DMS153 treated with DMSO at 0.1 percent for 48 hours (cell line): ENCODE data around the gene CSAD.
"Not testable (repeated sequence)": the region's sequence is repeated elsewhere in the genome, so short reads cannot be mapped to it uniquely, and the experiment has no call there.

ENCODE experiments used
- DNase-seq: peaks from one replicate; lab custom pipeline; 2025; ENCODE audit not compliant: unreplicated experiment; lab: John Stamatoyannopoulos, UW

CSAD gene

DNA sequence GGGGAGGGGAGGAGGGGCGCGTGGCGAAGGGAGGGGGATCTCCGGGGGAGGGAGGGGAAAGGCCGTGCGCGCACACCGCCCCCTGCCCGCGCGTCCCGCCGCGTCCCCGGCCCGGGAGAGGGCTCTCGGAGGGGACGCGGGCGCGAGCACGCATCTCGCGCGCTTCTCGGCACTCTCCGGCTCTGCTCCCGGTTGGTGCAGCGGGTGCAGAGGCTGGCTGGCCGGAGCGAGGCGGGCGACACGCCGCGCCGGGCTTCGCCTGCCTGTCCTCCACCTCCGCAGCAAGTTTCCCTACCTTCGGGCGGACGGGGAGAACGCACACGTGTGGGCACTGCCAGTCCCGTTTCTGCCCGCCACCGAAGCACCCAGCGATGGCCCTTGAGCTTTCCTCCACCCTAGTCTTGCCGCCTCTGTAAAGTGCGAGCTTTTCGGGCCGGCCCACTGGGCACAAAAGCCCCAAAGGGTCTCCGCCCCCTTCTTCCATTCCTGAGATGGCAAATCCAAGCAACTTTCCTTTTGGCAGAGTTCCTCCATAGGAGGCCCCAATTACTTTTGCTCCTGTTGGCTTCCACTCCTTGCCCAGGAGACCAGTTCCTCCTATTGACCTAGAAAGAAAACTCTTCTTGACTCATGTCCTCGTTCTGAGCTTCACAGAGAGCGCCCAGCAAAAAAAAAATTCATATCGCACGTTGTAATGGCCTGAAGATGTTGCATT, 363 bp upstream of the CSAD start:
- DNase-seq, result peak; percentile 36

DNA sequence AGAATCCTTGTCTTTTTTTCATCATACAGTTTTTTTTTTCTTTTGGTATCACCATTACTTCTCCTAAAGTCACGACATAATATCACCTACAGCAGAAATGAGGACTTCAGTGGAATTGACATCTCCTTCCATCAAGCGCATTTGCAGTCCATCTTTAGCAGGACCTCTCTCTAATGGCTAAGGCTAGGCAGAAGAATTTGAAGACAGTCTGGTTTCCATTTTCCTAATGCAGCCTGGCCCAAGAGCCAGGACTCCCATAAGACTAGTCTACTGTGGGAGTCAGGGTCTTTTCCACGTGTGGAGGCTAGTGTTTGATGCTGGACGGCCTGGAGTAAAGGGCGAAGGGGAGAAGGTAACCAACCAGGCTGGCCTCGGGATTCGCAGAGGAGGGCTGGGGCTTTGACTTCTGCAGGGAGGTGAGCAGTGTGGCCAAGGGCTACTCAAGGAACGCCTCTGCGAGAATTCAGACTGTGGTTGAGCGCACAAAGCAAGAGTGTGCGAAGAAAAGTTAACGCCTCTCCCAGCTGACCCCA, 972 bp downstream of the CSAD start:
- DNase-seq, result no peak

DNA sequence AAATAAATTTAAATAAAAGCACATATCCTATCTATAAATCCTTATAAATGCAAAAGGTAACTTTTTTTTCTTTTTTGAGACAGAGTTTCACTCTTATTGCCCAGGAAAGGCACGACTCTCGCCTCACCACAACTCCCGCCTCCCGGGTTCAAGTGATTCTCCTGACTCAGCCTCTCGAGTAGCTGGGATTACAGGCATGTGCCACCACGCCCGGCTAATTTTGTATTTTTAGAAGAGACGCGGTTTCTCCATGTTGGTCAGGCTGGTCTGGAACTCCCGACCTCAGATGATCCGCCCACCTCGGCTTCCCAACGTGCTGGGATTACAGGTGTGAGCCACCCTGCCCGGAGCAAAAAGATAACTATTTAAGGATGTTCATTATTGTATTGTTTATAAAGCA, 1.9 kb downstream of the CSAD start:
- DNase-seq, result not testable (repeated sequence)

DNA sequence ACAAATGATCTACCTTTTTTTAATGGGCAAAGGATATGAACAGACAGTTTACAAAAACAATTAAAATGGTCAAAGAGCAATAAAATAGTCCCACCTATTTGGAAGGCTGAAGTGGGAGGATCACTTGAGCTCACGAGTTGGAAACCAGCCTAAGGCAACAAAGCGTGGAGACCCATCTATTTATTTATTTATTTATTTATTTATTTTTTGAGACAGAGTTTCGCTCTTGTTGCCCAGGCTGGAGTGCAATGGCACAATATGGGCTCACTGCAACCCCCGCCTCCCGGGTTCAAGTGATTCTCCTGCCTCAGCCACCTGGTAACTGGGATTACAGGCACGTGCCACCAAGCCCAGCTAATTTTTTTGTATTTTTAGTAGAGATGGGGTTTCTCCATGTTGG, 3.3 kb downstream of the CSAD start:
- DNase-seq, result peak; percentile 4

DNA sequence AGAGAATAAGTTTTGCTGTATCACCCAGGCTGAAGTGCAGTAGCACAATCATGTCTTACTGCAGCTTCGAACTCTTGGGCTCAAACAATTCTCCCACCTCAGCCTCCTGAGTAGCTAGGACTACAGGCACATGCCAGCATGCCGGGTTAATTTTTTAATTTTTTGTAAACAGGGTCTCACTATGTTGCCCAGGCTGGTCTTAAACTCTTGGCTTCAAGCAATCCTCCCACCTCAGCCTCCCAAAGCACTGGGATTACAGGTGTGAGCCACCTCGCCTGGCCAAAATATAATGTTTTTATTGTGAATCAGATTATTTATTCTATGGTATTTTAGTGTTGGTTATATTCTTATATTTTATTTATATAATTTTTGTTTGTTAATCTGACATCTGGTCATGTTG, 4.0 kb downstream of the CSAD start:
- no peak for DNase-seq

DNA sequence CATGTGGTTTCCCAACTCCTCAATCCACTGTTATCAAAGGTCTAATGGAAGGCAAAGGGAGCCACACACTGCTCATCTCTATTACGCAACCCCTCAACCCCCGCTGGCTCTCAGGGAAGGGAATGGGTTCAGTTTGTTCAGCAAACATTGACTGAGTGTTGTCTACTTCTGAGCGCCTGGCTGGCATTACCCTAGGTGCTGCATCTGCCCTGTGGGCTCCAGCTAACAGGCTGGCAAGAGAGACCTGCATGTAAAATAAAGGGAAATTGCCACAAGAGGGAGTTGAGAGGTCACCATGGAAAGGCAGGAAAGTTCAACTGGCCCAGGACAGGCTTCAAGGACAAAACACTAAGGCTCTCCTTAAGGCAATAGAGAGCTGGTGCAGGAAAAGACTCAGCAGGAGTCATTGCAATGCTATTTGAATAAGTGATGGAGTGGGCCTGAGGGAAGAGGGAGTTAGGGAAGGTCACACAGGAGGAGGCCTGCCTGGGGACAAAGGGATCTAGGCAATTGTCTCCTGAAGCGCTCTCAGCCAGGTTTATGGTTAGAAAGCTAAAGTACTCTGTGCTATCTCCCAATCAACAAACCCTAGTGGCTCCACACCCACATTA, 5.7 kb downstream of the CSAD start:
- DNase-seq, result peak; percentile 88

DNA sequence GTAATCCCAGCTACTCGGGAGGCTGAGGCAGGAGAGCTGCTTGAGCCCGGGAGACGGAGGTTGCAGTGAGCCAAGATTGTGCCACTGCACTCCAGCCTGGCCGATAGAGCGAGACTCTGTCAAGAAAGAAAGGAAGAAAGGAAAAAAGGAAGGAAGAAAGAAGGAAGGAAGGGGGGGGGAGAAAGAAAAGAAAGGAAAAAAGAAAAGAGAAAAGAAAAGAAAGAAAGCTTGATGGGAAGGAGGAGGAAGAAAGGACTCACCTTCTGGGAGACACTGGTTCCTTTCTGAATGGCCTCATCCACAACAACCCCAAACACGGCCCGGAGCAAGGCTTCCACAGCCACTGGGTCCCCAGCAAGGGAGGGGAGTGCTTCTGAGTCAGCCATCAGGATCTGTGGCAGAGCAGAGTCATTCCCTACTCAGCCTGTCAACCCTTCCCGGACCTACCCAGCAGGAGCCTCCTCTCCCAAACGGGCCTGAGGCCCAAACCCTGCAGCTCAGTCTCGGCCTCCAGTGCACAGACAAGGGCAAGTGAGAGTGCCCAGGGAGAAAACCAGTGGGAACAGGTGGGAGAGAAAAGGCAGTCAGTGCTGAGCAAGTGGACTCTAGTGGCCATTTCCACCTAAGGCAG, 7.5 kb downstream of the CSAD start:
- DNase-seq, result no peak

DNA sequence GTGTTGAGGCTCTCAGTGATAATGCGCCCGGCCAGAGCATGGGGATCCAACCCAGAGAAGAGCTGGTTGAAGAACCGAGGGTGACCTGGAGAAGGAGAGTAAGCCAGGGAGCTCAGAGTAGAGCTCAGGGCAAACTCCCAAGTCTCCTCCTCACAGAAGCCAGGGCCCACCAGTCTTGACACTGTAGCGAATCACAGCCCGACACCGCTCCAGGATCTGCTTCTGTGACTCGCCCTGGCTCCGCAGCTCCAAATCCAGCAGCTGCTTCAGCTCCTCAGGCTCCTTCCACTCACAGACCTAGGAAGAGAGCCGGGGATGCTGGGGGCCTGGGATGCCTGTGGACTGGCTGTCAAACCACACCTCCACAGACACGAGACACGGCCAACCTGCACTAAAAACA, 8.4 kb downstream of the CSAD start:
- no peak for DNase-seq

DNA sequence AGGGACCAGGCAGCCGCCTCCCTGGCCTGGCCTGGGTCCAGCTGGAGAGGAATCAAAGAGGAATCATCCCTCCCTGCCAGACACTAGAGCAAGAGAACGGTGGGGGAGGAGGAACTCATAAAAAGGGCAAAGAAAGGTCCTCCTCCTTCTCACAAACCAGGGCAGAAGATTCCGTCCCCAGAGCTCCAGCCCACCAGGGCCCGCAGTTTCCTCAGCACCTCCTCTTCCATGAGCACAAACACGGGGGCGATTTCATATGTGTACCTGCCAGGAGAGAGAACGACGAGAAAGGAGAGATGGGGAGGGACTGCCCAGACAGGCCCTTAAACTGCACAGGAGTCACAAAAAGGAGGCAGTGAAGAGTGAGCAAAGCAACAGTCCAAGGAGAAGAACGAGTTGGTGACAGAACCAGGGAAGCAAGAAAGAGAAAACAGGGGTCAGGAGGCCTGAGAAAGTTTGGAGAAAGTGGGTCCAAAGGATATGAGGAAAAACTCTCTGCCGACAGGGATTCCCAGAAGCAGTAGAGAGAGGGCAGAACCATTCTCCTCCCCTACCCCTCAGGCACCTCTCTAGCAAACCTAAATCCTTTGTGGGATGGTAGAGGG, 8.9 kb downstream of the CSAD start:
- DNase-seq, result peak; percentile 19

DNA sequence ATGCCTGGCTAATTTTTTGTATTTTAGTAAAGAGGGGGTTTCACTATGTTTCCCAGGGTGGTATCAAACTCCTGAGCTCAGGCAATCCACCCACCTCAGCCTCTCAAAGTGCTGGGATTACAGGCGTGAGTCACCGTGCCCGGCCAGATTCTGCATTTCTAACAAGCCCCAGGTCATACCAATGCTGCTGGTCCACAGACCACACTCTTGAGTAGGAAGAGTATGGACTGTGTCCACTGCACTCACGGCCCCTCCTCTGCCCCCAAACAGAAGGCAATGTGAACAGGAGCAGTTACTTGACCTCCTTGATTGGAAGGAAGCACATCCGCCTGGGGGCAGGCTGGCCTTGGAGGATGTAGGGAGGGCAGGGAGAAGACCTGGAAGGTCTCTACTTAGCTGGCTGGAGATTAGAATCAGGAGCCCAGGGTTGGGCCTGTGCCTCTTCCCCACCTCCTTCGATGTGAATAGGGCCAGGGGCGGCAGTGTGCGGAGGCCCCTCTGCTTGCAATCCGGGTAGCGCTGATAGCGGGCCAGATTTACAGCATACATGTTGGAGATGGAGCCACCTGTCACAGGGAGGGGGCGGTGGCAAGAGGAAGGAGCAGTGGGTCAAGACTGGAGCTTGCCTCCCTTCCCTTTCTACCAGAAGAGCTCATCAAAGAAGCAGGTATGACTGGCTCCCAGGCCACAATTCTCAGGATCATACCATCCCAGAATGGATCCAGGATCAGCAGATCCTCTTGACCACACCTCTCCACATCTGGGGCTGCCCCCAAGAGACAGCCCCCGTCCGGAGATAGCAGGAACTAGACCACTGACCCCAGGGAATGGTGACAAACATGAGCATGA, 9.6 kb downstream of the CSAD start:
- no peak for DNase-seq

DNA sequence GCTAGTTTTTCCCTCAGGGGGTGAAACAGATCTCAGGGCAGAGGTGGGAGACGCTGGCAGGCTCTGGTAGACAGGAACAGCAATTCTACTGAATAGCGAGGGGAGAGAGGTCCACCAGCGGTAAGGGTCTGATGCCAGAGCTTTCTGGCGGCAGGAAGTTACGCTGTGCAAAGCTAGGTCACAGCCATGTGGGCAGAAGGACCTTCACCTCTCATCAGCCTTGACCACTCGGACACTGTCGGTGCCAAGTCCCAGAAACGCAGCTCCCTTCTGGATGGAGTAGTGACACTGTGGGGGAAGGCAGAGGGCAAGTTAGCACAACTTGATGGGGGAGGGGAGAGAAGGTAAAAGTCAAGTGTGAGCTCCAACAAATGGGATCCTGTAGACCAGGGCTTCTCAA, 10.5 kb downstream of the CSAD start:
- DNase-seq, result no peak

DNA sequence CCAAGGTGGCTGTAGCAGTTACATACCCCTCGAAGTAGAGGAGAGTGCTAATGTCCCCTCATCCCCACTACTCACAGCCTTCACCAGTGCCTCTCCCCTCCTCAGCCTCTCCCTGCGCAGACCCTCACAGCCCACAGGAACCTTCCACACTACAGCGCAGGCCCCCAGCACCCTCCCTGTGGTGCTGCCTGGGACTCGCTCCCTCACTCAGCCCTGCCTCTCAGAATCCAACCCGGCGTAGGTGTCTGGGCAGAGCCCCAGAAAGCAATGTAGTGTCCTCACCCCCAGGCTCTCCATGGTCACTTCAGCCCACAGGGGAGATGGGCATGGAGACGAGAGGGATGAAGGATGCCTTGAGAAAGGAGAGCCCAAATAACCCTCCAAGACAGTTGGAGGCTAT, 11.1 kb downstream of the CSAD start:
- DNase-seq, result no peak

DNA sequence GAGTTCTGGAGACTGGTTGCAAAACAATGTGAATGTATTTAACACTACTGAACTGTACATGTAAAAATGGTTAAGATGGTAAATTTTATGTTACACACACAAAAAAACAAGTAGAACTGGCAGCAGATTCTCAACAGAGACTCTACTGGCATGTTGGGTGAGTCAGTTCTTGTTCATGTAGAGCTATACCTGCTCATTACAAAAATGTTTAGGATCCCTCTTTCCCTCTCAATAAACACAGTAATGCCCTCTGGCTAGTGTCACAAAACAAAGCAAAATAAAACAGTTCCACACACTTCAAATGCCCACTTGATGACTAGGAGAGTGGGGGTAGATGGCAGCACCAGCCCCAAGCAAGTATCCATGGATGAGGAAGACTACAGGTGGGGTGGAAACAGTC, 13.9 kb downstream of the CSAD start:
- no peak for DNase-seq

DNA sequence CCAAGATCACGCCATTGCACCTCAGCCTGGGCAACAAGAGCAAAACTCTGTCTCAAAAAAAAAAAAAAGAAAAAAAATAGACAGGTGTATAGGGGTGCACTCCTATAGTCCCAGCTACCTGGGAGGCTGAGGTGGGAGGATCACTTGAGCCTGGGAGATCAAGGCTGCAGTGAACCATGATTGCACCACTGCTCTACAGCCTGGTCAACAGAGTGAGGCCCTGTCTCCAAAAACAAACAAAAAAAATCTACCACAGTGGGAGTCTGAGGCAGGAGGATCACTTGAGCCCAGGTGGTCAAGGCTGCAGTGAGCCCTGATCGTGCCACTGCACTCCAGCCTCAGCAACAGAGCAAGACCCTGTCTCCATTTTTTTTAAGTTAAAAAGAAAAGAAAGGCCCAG, 17.7 kb downstream of the CSAD start:
- DNase-seq, result not testable (repeated sequence)

DNA sequence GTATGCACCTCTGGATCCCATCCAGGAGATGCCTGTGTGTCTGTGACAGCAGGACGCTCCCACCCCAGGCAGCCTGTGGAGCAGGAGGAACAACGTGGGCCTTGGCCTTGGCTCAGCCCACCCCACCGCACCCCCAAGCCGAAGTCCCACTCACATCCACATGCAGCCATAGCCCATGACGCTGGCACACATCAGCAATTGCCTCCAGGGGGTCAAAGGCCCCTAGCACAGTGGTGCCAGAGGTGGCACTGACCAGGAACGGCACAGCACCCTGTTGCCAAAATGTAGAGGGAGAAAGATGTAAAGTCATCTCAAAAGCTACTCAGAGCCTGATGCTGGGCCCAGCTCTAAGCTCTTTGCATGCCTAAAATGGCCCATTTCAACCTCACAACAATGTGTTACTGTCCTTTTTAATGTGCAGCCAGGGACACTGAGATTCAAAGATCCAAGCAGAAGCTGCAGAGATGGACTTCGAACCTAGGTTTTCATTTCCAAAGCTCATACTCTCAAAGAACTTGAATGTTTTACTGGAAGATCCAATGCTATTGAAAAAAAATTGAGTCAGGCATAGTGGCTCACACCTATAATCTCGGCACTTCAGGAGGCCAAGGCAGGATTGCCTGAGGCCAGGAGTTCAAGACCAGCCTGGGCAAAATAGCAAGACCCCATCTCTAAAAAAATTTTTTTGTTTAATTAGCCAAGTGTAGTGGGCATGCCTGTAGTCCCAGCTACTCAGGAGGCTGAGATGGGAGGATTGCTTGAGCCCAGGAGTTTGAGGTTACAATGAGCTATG, 19.4 kb downstream of the CSAD start:
- DNase-seq, result no peak

DNA sequence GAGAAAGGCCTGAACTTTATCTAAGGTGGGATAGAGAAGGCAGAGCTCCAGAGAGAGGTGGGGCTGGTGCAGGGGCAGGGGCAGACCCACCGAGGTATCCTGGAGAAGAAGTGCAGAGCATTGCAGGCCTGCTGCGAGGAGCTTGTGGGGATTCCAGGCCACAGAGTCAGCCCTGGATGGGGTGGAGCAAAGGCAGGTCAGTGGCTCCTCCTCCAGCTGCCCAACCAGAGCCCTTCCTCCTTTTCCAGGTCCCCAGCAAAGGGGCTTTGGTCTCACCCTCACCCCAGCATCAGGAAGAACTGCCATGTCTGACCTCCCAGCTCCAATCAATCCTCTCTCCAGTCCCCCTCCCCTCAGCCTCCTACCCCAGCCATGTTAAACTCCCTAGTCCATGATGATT, 20.1 kb downstream of the CSAD start:
- no peak for DNase-seq

DNA sequence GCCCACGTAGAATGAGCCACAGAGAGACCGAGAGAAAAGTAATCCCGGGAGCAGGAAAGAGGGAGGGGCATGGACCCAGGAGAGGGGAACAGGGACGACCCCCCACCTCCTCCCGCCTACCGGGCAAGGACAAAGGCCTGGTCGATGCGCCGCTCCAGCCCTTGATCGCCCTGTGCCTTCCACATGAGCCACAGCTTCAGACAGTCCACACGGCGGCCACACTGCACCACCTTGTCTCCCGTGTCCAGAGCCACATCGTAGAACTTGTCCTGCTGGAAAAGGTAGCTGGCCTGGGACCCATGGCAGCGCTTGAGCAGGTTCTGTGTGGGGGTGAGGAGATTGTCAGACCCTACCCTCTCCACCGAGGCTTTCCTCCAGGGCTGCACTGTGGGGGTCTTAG, 20.7 kb downstream of the CSAD start:
- no peak for DNase-seq

DNA sequence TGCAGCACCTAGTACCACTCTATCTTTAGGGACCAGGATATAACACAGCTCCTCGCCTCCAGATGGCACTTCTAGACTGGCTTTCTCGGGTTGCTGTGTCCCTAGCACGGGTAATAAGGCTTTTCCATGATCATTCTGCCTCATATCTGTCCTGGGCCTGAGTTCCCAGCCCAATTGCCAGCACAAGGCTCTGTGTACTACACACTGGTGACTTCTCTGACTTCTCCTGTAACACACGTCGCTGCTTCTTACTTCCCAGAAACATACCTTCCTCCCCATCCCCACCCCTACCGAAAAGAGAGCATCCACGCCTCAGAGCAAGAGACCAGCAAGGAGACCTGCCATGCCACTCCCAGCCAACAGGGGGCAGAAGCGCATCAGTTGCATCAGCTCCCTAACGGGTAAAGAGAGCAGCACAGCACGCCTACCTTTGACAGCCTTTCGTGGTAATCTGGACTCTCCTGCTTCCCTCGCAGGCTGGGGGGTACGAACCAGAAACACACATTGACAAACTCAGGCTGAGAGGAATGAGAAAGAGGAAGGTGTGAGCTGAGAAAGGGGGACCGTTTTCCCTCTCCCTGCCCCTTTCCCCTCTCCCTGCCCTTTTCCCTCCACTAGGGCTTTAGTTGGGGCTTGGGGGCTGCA, 21.4 kb downstream of the CSAD start:
- DNase-seq, result peak; percentile 82

DNA sequence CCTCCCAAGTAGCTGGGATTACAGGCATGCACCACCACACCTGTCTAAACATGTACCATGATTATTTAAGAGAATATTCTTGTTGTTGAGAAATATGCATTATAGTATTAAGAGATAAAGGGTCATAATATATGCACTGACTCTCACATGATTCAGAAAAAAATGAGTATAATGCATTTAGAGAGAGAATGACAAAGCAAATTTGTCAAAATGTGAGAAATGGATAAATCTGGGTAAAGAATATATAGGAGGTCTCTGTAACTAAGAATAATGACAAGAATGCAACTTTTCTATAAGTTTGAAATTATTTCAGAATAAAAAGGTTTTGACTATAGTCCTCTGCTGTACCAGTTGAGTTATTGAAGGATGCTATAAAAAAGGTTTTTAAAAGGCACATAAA, 28.3 kb downstream of the CSAD start:
- no peak for DNase-seq

DNA sequence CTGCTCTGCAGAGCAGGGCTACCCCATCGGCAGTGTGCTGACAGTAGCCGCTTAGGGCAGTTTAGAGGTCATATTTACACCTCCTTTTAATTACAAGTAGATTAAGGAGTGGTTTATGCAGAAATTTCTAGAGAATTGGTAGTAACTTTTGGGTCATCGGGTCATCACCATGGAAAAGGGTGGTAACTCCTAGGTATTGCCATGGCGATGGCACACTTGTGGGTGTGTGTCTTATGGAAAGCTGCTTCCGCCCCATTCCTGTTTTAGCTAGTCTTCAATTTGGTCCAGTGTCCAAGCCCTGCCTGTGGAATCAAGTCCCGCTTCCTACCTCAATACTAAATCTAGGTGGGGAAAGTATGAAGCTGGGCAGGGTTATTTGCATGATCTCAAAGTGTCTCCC, 29.7 kb downstream of the CSAD start:
- no peak for DNase-seq
